Measurements from ENCODE around the gene UGP2.

The UGP2 gene

GRCh38 chr2:63863707-63864106 is 22.0 kb downstream of the UGP2 start:
- CTCF ChIA-PET: interaction anchor here (1.0 to 4.0 kb wide), 2 partner anchors 9 to 165 kb away, joined by 3 to 15 read pairs; no protein-coding TSS in a partner anchor
- Histone ChIP-seq H3K4me3 (ENCODE audit: low read depth, low read length) (no peak overlapping the region), H3K9me3 (ENCODE audit: control insufficient read depth, insufficient read depth, low read depth, low read length) (no peaks in the 10 kb centered on the region), H3K36me3 (ENCODE audit: control insufficient read depth in 2 of 2, insufficient read depth in 1 of 2, low read length in 2 of 2) (peaks cover 13 to 36% of the 10 kb centered on the region in 2 experiments; a peak in 2 of 3 replicates), H3K4me1 (ENCODE audit: control insufficient read depth, insufficient read depth, low read length) (no peaks in the 10 kb centered on the region), H3K27ac (ENCODE audit: extremely low read depth, low read depth, low read length) (no peak overlapping the region)
- POLR2A ChIA-PET: no interaction called here
- TF ChIP-seq ZNF280D (tag by site-specific recombination; IDR thresholded peaks at IDR 0.05) (no peak), ZNF433 (tag by site-specific recombination; IDR thresholded peaks at IDR 0.05; ENCODE audit: low read depth) (no peak), ZNF510 (tag by site-specific recombination; IDR thresholded peaks at IDR 0.05; ENCODE audit: insufficient replicate concordance) (no peak), ZNF26 (tag by site-specific recombination; IDR thresholded peaks at IDR 0.05) (no peak), AEBP2 (tag by site-specific recombination; IDR thresholded peaks at IDR 0.05; ENCODE audit: borderline replicate concordance) (no peak), ZNF843 (tag by site-specific recombination; IDR thresholded peaks at IDR 0.05) (no peak)

- TF ChIP-seq ZNF660 (tag by site-specific recombination; IDR thresholded peaks at IDR 0.05) (no peak), ZSCAN5A (tag by site-specific recombination; IDR thresholded peaks at IDR 0.05) (no peak), SP7 (tag by site-specific recombination; IDR thresholded peaks at IDR 0.05) (no peak), ZNF521 (tag by site-specific recombination; IDR thresholded peaks at IDR 0.05) (no peak), ZNF398 (tag by site-specific recombination; IDR thresholded peaks at IDR 0.05) (no peak), SP3 (tag by site-specific recombination; IDR thresholded peaks at IDR 0.05) (no peak), ZNF610 (tag by site-specific recombination; IDR thresholded peaks at IDR 0.05; ENCODE audit: borderline replicate concordance) (no peak), ZNF266 (tag by site-specific recombination; IDR thresholded peaks at IDR 0.05; ENCODE audit: low read depth) (no peak)
- H3K4me1 ChIP-seq (ENCODE audit: control insufficient read depth, insufficient read depth, low read length): no peaks in the 10 kb centered on the region
- no peak overlapping the region for H3K4me3 ChIP-seq (ENCODE audit: low read depth, low read length)
- CTCF ChIA-PET: interaction anchor here (1.3 to 4.0 kb wide), 2 partner anchors 12 to 166 kb away, joined by 3 to 15 read pairs; no protein-coding TSS in a partner anchor
- no peaks in the 10 kb centered on the region for H3K9me3 ChIP-seq (ENCODE audit: control insufficient read depth, insufficient read depth, low read depth, low read length)
- POLR2A ChIA-PET: interaction anchor here (1.1 kb wide), 1 partner anchor 20 kb away, joined by 3 read pairs; no protein-coding TSS in a partner anchor
- no peak overlapping the region for H3K27ac ChIP-seq (ENCODE audit: extremely low read depth, low read depth, low read length)
- peaks cover 12 to 27% of the 10 kb centered on the region in 2 experiments; a peak in 2 of 3 replicates for H3K36me3 ChIP-seq (ENCODE audit: control insufficient read depth in 2 of 2, insufficient read depth in 1 of 2, low read length in 2 of 2)
Measured at GRCh38 chr2:63865159-63865799, 23.6 kb downstream of the UGP2 start.
